RWPE2 (cell line): ENCODE measurements around the gene ZNF496.

Source experiments
- ATAC-seq: fragments of 200-7000 bp; cut with Tn5 transposase; 3 replicates; pipeline ENCODE4 v1.9.1; 2021; ENCODE audit warnings: low read depth
- DNase-seq: peaks from one replicate; pipeline ENCODE4 v3.0.0-alpha.2; 2020; ENCODE audit warnings: low spot score
- H3K27ac ChIP-seq: fragments of 450-650 bp; 2 replicates; pipeline ENCODE4 v1.5.1; 2017; ENCODE audit warnings: mild to moderate bottlenecking; ENCODE audit not compliant: poor library complexity, severe bottlenecking
- H3K27me3 ChIP-seq: fragments of 250-450 bp; sonication (Bioruptor Pico); 2 replicates; pipeline ENCODE4 v1.5.1; 2021; ENCODE audit warnings: mild to moderate bottlenecking, moderate library complexity; ENCODE audit not compliant: insufficient read depth, poor library complexity, severe bottlenecking
- H3K36me3 ChIP-seq: fragments of 250-450 bp; sonication (Bioruptor Pico); 2 replicates; pipeline ENCODE4 v1.5.1; 2020; ENCODE audit warnings: low read depth, mild to moderate bottlenecking, moderate library complexity
- H3K4me1 ChIP-seq: fragments of 250-450 bp; sonication (Bioruptor Pico); 2 replicates; pipeline ENCODE4 v1.5.1; 2021; ENCODE audit warnings: mild to moderate bottlenecking, moderate library complexity; ENCODE audit not compliant: insufficient read depth, poor library complexity, severe bottlenecking
- H3K4me3 ChIP-seq: fragments of 250-450 bp; sonication (Bioruptor Pico); 2 replicates; pipeline ENCODE4 v1.5.1; 2021; ENCODE audit warnings: mild to moderate bottlenecking, moderate library complexity; ENCODE audit not compliant: severe bottlenecking
- H3K9me3 ChIP-seq: fragments of 250-450 bp; sonication (Bioruptor Pico); 2 replicates; pipeline ENCODE4 v1.5.1; 2021; ENCODE audit warnings: mild to moderate bottlenecking, moderate library complexity; ENCODE audit not compliant: severe bottlenecking
- TF ChIP-seq, protein P1 (sequence below): fragments of 450-650 bp; IDR thresholded peaks from one replicate; pipeline ENCODE4 v1.5.1; 2017; ENCODE audit warnings: mild to moderate bottlenecking, moderate library complexity; ENCODE audit not compliant: poor library complexity, severe bottlenecking

The ZNF496 gene

DNA sequence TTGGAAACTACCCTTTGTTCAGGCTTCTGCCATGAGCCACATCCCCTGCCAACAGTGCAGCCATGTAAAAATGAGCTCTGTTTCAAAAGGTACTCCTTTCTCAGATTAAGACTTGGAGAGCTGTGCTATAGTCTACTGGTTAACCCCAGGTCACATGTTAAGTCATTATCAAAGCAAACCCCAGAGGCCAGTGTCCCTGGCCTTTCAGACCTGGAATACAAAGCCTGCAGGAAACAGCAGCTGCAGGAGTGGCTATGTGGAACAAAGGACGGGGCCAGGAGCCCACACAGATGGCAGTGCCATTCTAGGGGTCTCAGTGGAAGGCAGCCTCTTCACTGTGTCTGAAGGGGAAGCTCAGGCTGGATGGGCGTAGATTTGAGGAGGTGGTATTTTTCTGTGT lies 6.7 kb downstream of the ZNF496 start:
- H3K4me1 ChIP-seq = no peaks in the 10 kb centered on the region
- H3K9me3 ChIP-seq = no peaks in the 10 kb centered on the region
- no peak overlapping the region for H3K4me3 ChIP-seq
- DNase-seq (no peak), ATAC-seq (no peak)
- no peak overlapping the region for H3K27ac ChIP-seq
- H3K27me3 ChIP-seq = no peaks in the 10 kb centered on the region
- peaks cover 78% of the 10 kb centered on the region for H3K36me3 ChIP-seq
- TF ChIP-seq, protein P1, sequence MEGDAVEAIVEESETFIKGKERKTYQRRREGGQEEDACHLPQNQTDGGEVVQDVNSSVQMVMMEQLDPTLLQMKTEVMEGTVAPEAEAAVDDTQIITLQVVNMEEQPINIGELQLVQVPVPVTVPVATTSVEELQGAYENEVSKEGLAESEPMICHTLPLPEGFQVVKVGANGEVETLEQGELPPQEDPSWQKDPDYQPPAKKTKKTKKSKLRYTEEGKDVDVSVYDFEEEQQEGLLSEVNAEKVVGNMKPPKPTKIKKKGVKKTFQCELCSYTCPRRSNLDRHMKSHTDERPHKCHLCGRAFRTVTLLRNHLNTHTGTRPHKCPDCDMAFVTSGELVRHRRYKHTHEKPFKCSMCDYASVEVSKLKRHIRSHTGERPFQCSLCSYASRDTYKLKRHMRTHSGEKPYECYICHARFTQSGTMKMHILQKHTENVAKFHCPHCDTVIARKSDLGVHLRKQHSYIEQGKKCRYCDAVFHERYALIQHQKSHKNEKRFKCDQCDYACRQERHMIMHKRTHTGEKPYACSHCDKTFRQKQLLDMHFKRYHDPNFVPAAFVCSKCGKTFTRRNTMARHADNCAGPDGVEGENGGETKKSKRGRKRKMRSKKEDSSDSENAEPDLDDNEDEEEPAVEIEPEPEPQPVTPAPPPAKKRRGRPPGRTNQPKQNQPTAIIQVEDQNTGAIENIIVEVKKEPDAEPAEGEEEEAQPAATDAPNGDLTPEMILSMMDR = no peak

DNA sequence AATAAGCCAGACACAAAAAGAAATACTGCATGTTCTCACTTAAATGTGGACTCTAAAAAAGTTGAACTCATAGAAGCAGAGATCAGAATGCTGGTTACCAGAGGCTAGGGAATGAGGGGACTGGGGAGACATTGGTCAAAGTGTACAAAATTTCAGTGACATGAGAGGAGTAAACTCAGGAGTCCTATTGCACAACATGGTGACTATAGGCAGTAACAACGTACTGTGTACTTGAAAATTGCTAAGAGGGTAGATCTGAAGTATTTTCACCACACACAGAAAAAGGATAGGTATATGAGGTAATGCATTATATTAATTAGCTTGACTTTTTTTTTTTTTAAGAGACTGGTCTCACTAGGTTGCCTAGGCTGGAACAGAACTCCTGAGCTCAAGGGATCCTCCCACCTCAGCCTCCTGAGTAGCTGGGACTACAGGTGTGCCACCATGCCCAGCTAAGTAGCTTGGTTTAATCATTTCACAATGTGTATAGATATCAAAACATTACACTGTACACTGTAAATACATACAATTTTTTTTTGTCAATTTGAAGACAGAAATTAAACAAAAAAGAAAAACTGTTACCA lies 7.4 kb downstream of the ZNF496 start:
- Histone ChIP-seq H3K27ac (no peak overlapping the region), H3K36me3 (peaks cover 78% of the 10 kb centered on the region), H3K4me3 (no peak overlapping the region), H3K4me1 (no peaks in the 10 kb centered on the region), H3K9me3 (no peaks in the 10 kb centered on the region), H3K27me3 (no peaks in the 10 kb centered on the region)
- DNase-seq (no peak), ATAC-seq (no peak)
- TF ChIP-seq, protein P1 = no peak

GRCh38 chr1:247322849-247323586 lies 8.6 kb downstream of the ZNF496 start:
- peaks cover 71% of the 10 kb centered on the region for H3K36me3 ChIP-seq
- no peak overlapping the region for H3K27ac ChIP-seq
- H3K9me3 ChIP-seq = no peaks in the 10 kb centered on the region
- no peaks in the 10 kb centered on the region for H3K27me3 ChIP-seq
- no peak for ATAC-seq
- TF ChIP-seq, protein P1 = no peak
- no peaks in the 10 kb centered on the region for H3K4me1 ChIP-seq
- no peak for DNase-seq
- H3K4me3 ChIP-seq = no peak overlapping the region

DNA sequence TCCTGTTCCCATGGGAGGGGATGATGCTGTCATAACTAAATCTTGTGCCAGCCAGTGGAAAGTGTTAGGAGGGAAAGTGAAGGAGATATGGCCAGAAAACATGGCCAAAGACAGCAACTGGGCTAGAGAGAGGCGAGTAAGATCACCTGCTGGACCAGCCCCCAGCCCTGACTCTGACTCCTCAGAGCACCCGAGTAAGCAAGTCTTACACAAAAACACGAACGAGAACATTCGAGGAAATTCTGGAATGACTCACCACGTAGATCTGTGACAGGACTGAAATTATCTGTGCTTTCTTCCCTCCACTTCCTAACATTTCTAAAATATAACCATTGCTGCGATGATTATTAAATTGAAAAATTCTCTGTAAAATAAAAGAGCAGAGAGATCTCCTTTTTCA lies 9.2 kb downstream of the ZNF496 start:
- Histone ChIP-seq H3K4me1 (no peaks in the 10 kb centered on the region), H3K27ac (no peak overlapping the region), H3K9me3 (no peaks in the 10 kb centered on the region), H3K27me3 (no peaks in the 10 kb centered on the region), H3K4me3 (no peak overlapping the region), H3K36me3 (peaks cover 68% of the 10 kb centered on the region)
- TF ChIP-seq, protein P1 = no peak
- ATAC-seq (no peak), DNase-seq (no peak)

DNA sequence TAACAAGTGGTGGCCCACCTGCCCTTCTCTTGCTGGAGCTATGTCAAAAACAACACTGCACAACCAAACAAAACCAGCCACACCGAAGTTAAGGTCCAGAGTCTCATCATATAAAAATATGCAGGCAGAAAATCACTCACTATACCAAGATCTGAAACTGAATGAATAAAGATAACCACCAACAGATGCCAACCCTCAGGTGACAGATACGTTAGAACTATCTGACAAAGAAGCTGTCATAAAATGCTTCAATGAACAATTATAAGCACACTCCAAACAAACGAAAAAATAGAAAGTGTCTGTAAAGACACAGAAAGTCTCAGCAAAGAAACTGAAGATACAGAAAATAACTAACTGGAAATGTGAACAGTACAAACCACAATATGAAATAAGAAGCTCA lies 14.0 kb downstream of the ZNF496 start:
- DNase-seq = no peak
- no peaks in the 10 kb centered on the region for H3K27me3 ChIP-seq
- TF ChIP-seq, protein P1 = no peak
- peaks cover 3% of the 10 kb centered on the region for H3K4me1 ChIP-seq
- no peak for ATAC-seq
- no peak overlapping the region for H3K4me3 ChIP-seq
- H3K9me3 ChIP-seq = no peaks in the 10 kb centered on the region
- no peak overlapping the region for H3K27ac ChIP-seq
- peaks cover 52% of the 10 kb centered on the region for H3K36me3 ChIP-seq
